Transverse colon (tissue), 3 donors: Measurements from ENCODE around the gene CEP41.

Experiments used
- CTCF ChIP-seq, 5 experiments: fragments of 200-600 bp in 3 of 5; fragments of 450-650 bp in 2 of 5; sonication (generic) in 3 of 5; IDR thresholded peaks; 1 replicate in 2 of 5; 2 replicates in 3 of 5; pipeline ENCODE4 v1.5.1; 2016 to 2017; ENCODE audit warnings: antibody characterized with exemption in 5 of 5, inconsistent platforms in 3 of 5, mild to moderate bottlenecking in 2 of 5, moderate library complexity in 1 of 5
- EP300 ChIP-seq: sonication (generic); formaldehyde crosslinking; IDR thresholded peaks from one replicate; pipeline ENCODE4 v1.6.1; 2017; ENCODE audit warnings: antibody characterized with exemption, low read depth

DNA sequence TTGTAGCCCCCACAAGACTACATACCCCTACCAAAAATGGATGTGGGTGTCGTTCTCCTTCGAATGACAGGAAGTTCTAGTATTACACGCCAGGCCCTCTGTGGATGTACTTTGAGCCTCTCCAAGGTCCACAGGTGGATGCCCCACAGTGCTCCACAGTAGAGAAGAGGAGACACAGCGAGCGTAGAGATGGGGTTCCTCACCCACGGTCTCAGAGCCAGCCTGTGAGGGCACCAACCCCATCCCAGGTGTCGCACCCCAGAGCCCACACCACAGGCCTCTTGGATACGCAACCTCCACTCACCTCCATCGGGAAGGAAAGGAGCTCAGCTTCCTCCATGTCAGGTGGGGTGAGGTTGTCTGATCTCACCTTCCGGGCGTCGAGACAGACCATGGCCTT lies 93.9 kb downstream of the CEP41 start:
- TF ChIP-seq CTCF (IDR thresholded peaks at IDR 0.05) (no peak), EP300 (no peak)
